GM19455 (cell line): ENCODE results near the gene KIF12.

Experiments
- ATAC-seq: cut with Tn5 transposase; IDR thresholded peaks from one replicate; pipeline ENCODE4 v1.9.1; 2021; ENCODE audit not compliant: unreplicated experiment

Gene KIF12

GRCh38 chr9:114123031-114123977 is 24.2 kb upstream of the KIF12 start:
- ATAC-seq = no peak

GRCh38 chr9:114122136-114123027 is 23.3 kb upstream of the KIF12 start:
- ATAC-seq = no peak

- no peak for ATAC-seq
Measured at GRCh38 chr9:114121227-114122135, 22.4 kb upstream of the KIF12 start.

GRCh38 chr9:114120192-114121014 is 21.3 kb upstream of the KIF12 start:
- ATAC-seq = no peak

GRCh38 chr9:114119242-114120191 is 20.4 kb upstream of the KIF12 start:
- ATAC-seq = no peak

GRCh38 chr9:114117996-114118830 is 19.1 kb upstream of the KIF12 start:
- ATAC-seq = no peak

GRCh38 chr9:114117614-114117995 is 18.5 kb upstream of the KIF12 start:
- no peak for ATAC-seq

GRCh38 chr9:114116126-114116747 is 17.1 kb upstream of the KIF12 start:
- no peak for ATAC-seq

GRCh38 chr9:114115654-114116125 is 16.6 kb upstream of the KIF12 start:
- no peak for ATAC-seq

- no peak for ATAC-seq
Measured at GRCh38 chr9:114114364-114114763, 15.3 kb upstream of the KIF12 start.

GRCh38 chr9:114112778-114113584 is 13.9 kb upstream of the KIF12 start:
- no peak for ATAC-seq

GRCh38 chr9:114112325-114112724 is 13.2 kb upstream of the KIF12 start:
- ATAC-seq = no peak

- ATAC-seq = no peak
Measured at GRCh38 chr9:114110180-114110579, 11.1 kb upstream of the KIF12 start.

- no peak for ATAC-seq
Measured at GRCh38 chr9:114109124-114109523, 10.0 kb upstream of the KIF12 start.

GRCh38 chr9:114108016-114108833 is 9.1 kb upstream of the KIF12 start:
- ATAC-seq = peak; percentile 86
